Endothelial cell of umbilical vein (primary cell): ENCODE measurements around the gene HBS1L. TPM values are rescaled to one million over a fixed set of nuclear protein-coding genes. Genes with fewer than 3 reads are reported as not detected.

ENCODE experiments used
- BruUV-seq: library from RNA; stranded (reverse); fragments of 400-500 nt; replicated peaks from 2 replicates; lab custom pipeline; 2021; lab: Mats Ljungman, UMichigan
- CTCF ChIA-PET: fragments of 300-600, 350-600 bp; sonication (Branson Sonifier 250); formaldehyde crosslinking; loops from one replicate; lab custom pipeline; 2021; ENCODE audit warnings: antibody characterized with exemption, inconsistent platforms; lab: Charles Lee
- POLR2A ChIA-PET: fragments of 300-600, 350-600 bp; sonication (Branson Sonifier 250); formaldehyde crosslinking; loops from one replicate; lab custom pipeline; 2021; ENCODE audit warnings: antibody characterized with exemption, inconsistent platforms; lab: Charles Lee
- DNase-seq: peaks from one replicate; pipeline ENCODE4 v3.0.0-alpha.2; 2011; ENCODE audit warnings: low read depth, low spot score
- FAIRE-seq: peaks from 2 replicates; lab custom pipeline; 2011; peaks lifted over from hg19 to GRCh38; lab: Jason Lieb, UNC
- H2AFZ ChIP-seq: 2 replicates; pipeline ENCODE4 v1.6.0; 2012; ENCODE audit warnings: low read depth, low read length, control low read depth, inconsistent platforms
- H3K27ac ChIP-seq: 2 replicates; pipeline ENCODE4 v1.5.1; 2011; ENCODE audit warnings: low read depth, mild to moderate bottlenecking, control low read depth, low read length, moderate library complexity; ENCODE audit not compliant: insufficient read depth
- H3K27me3 ChIP-seq, 2 experiments: 2 replicates each; pipeline versions ENCODE4 v1.6.0 to v1.6.1; 2011; ENCODE audit warnings: low read length in 2 of 2, mixed read lengths in 1 of 2; ENCODE audit not compliant: control insufficient read depth in 2 of 2, insufficient read depth in 2 of 2
- H3K36me3 ChIP-seq, 2 experiments: 2 replicates in 1 of 2; 3 replicates in 1 of 2; pipeline ENCODE4 v1.5.1; 2011; ENCODE audit warnings: low read length in 2 of 2, mild to moderate bottlenecking in 1 of 2, moderate library complexity in 1 of 2; ENCODE audit not compliant: control insufficient read depth in 2 of 2, insufficient read depth in 2 of 2; ENCODE audit errors: extremely low read depth in 1 of 2
- H3K4me1 ChIP-seq: 3 replicates; pipeline ENCODE4 v1.5.1; 2011; ENCODE audit warnings: mild to moderate bottlenecking, low read length; ENCODE audit not compliant: control insufficient read depth, insufficient read depth; ENCODE audit errors: extremely low read depth
- H3K4me2 ChIP-seq: 2 replicates; pipeline ENCODE4 v1.6.1; 2011; ENCODE audit warnings: low read length, control low read depth, mixed read lengths; ENCODE audit not compliant: insufficient read depth
- H3K4me3 ChIP-seq, 3 experiments: fragments of 200-600 bp in 1 of 3; sonication (generic), shearing (Covaris generic) in 1 of 3; replicated peaks in 1 of 3; 2 replicates each; pipeline ENCODE4 v1.5.1; 2011 to 2016; ENCODE audit warnings: control low read depth in 3 of 3, low read length in 3 of 3, mild to moderate bottlenecking in 2 of 3, inconsistent platforms in 1 of 3, low read depth in 1 of 3, moderate library complexity in 1 of 3; ENCODE audit not compliant: insufficient read depth in 1 of 3
- H3K79me2 ChIP-seq: 2 replicates; pipeline ENCODE4 v1.6.0; 2012; ENCODE audit warnings: low read length, inconsistent platforms; ENCODE audit not compliant: control insufficient read depth, insufficient read depth
- H3K9ac ChIP-seq: replicated peaks from 2 replicates; pipeline ENCODE3; 2011; ENCODE audit warnings: low read length, control low read depth; ENCODE audit not compliant: insufficient read depth; ENCODE audit errors: extremely low read depth
- H3K9me1 ChIP-seq: replicated peaks from 3 replicates; pipeline ENCODE4 v1.6.0; 2011; ENCODE audit warnings: mild to moderate bottlenecking, low read length; ENCODE audit not compliant: control insufficient read depth, insufficient read depth; ENCODE audit errors: extremely low read depth
- H3K9me3 ChIP-seq: replicated peaks from 2 replicates; pipeline ENCODE4 v1.5.1; 2012; ENCODE audit warnings: low read length, inconsistent platforms; ENCODE audit not compliant: control insufficient read depth, insufficient read depth
- H4K20me1 ChIP-seq: replicated peaks from 2 replicates; pipeline ENCODE3; 2011; ENCODE audit warnings: mild to moderate bottlenecking, low read length; ENCODE audit not compliant: control insufficient read depth, insufficient read depth; ENCODE audit errors: extremely low read depth
- EZH2 ChIP-seq: IDR thresholded peaks from 2 replicates; pipeline ENCODE4 v1.6.1; 2012; ENCODE audit warnings: borderline replicate concordance, low read depth, mild to moderate bottlenecking, moderate library complexity, low read length, inconsistent platforms; ENCODE audit not compliant: severe bottlenecking
- FOS ChIP-seq: IDR thresholded peaks from 2 replicates; pipeline ENCODE4 v1.6.1; 2011; ENCODE audit warnings: mild to moderate bottlenecking, low read length, moderate library complexity, borderline replicate concordance; ENCODE audit not compliant: insufficient read depth
- GATA2 ChIP-seq: IDR thresholded peaks from 2 replicates; pipeline ENCODE4 v1.7.0; 2011; ENCODE audit warnings: low read depth, mild to moderate bottlenecking, moderate library complexity, mixed read lengths, low read length; ENCODE audit not compliant: insufficient read length, insufficient read depth
- JUN ChIP-seq: IDR thresholded peaks from 2 replicates; pipeline ENCODE4 v1.6.1; 2011; ENCODE audit warnings: borderline replicate concordance, low read depth; ENCODE audit not compliant: insufficient read length, insufficient read depth
- MYC ChIP-seq: IDR thresholded peaks from one replicate; pipeline ENCODE4 v1.6.1; 2011; ENCODE audit warnings: mild to moderate bottlenecking, low read depth, low read length
- POLR2A ChIP-seq: IDR thresholded peaks from 2 replicates; pipeline ENCODE4 v1.6.1; 2012; ENCODE audit warnings: low read depth, mild to moderate bottlenecking, control low read depth, low read length
- POLR2AphosphoS5 ChIP-seq: IDR thresholded peaks from 2 replicates; pipeline ENCODE4 v1.6.1; 2012; ENCODE audit warnings: low read depth, mild to moderate bottlenecking, control low read depth, low read length, moderate library complexity; ENCODE audit not compliant: insufficient read depth
- dilution Hi-C: fragments of 300-500 bp; cut with MboI; formaldehyde crosslinking; loops from one replicate; pipeline ENCODE4 v1.15.0; 2019; ENCODE audit warnings: low sequenced_read_pairs; ENCODE audit not compliant: extremely low pct_ligation_motif_present
- intact Hi-C: fragments of 100-400 bp; cut with micrococcal nuclease; formaldehyde crosslinking; loops from one replicate; pipeline ENCODE4 v1.10.0; 2022
- polyA plus RNA-seq, 4 experiments: library from polyadenylated mRNA; depleted of rRNA in 3 of 4; stranded (reverse) in 3 of 4; unstranded in 1 of 4; fragments of >200 nt; gene quantifications; 2 replicates each; pipeline versions ENCODE4 v1.2.1 to v1.2.3, GENCODE V29; 2011 to 2012; ENCODE audit warnings: missing spikeins in 1 of 4
- total RNA-seq: library from RNA; stranded (reverse); gene quantifications from 2 replicates; pipeline ENCODE4 v1.2.3, GENCODE V29; 2021
- TF ChIP-seq, protein P1 (sequence below), 2 donors: IDR thresholded peaks; 1 replicate in 1 of 2; 2 replicates in 1 of 2; pipeline ENCODE4 v1.5.1; 2011; ENCODE audit warnings: low read length in 2 of 2, mild to moderate bottlenecking in 2 of 2, moderate library complexity in 2 of 2, control low read depth in 1 of 2, inconsistent platforms in 1 of 2, low read depth in 1 of 2; ENCODE audit not compliant: insufficient read depth in 1 of 2; ENCODE audit errors: extremely low read depth in 1 of 2
- TF ChIP-seq, protein P2 (sequence below): IDR thresholded peaks from 2 replicates; pipeline ENCODE4 v1.6.1; 2011; ENCODE audit not compliant: insufficient read depth, insufficient read length

Gene HBS1L
- total and polyA plus RNA-seq, 2 donors (not counting 3 experiments of a cell fraction or from before 2014, with no cell fraction given), result 23.7 to 74.6 TPM

DNA sequence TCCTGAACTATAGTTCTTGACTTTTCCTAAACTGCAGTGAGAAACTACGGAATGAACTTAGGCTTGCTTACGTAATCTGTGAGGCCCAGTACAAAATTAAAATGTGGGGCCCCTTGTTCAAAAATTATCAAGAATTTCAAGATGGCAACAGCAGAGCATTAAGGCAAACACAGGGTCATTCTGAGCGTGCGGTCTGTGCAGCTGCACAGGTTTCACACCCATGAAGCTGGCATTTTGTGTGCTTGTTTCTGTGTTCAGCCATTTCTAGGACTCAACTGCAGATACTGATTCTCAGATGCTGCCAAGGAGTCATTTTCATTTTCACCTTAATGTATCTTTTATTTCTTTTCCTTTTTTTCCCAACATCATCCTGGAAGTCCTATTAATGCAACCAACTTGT is 49.6 kb upstream of the HBS1L start:
- dilution Hi-C loops (no loop called here), intact Hi-C loops (no loop called here)
- Histone ChIP-seq H3K9me3 (no peaks in the 10 kb centered on the region), H3K4me3 (no peak overlapping the region), H3K79me2 (no peaks in the 10 kb centered on the region), H3K9ac (no peak overlapping the region), H3K27ac (no peak overlapping the region), H3K4me1 (no peaks in the 10 kb centered on the region), H4K20me1 (no peaks in the 10 kb centered on the region), H3K4me2 (no peak overlapping the region), H3K27me3 (peaks cover 7 to 13% of the 10 kb centered on the region in 2 experiments), H3K9me1 (no peaks in the 10 kb centered on the region), H3K36me3 (no peaks in the 10 kb centered on the region), H2AFZ (no peak overlapping the region)
- no peak for FAIRE-seq
- no TSS peak for BruUV-seq
- POLR2A ChIA-PET, result no interaction called here
- TF ChIP-seq EZH2 (no peak), JUN (no peak), MYC (no peak), FOS (no peak), GATA2 (no peak), POLR2AphosphoS5 (no peak), POLR2A (no peak)
- TF ChIP-seq, protein P1, sequence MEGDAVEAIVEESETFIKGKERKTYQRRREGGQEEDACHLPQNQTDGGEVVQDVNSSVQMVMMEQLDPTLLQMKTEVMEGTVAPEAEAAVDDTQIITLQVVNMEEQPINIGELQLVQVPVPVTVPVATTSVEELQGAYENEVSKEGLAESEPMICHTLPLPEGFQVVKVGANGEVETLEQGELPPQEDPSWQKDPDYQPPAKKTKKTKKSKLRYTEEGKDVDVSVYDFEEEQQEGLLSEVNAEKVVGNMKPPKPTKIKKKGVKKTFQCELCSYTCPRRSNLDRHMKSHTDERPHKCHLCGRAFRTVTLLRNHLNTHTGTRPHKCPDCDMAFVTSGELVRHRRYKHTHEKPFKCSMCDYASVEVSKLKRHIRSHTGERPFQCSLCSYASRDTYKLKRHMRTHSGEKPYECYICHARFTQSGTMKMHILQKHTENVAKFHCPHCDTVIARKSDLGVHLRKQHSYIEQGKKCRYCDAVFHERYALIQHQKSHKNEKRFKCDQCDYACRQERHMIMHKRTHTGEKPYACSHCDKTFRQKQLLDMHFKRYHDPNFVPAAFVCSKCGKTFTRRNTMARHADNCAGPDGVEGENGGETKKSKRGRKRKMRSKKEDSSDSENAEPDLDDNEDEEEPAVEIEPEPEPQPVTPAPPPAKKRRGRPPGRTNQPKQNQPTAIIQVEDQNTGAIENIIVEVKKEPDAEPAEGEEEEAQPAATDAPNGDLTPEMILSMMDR (IDR thresholded peaks at IDR 0.05; ENCODE audit: extremely low read depth in 1 of 2, insufficient read depth in 1 of 2, low read depth in 1 of 2, low read length in 2 of 2), result no peak
- TF ChIP-seq, protein P2, sequence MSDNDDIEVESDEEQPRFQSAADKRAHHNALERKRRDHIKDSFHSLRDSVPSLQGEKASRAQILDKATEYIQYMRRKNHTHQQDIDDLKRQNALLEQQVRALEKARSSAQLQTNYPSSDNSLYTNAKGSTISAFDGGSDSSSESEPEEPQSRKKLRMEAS, result no peak
- DNase-seq, result no peak
- CTCF ChIA-PET, result interaction anchor here (1.0 to 1.3 kb wide), 2 partner anchors 15 to 17 kb away, joined by 3 to 4 read pairs; no protein-coding TSS in a partner anchor
